ENCODE measurements around the gene AGPAT3.

The AGPAT3 gene

GRCh38 chr21:43956019-43956669 lies 91.1 kb downstream of the AGPAT3 start:
- DNase-seq (ENCODE audit: low spot score), result no peak

DNA sequence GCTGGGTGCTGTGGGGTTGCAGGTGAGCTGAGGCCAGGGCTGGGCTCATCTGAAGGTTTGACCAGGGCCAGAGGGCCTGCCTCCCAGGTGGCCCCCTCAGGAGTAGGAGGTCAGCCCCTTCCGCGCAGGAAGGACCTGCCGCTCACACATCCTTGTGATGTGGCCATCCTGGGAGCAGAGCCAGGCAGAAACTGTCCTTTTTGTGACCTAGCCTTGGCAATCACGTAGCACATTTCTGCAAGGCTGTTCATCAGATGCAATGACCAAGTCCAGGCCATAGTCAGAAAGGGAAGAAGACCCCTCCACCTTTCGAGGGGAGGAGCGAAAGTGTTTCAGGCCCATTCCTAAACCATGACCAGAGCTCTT lies 91.6 kb downstream of the AGPAT3 start:
- no peak for DNase-seq (ENCODE audit: low spot score)

- no peak for DNase-seq (ENCODE audit: low spot score)
Observed at GRCh38 chr21:43957128-43957571, 92.1 kb downstream of the AGPAT3 start.

GRCh38 chr21:43957611-43958362 lies 92.8 kb downstream of the AGPAT3 start:
- DNase-seq (ENCODE audit: low spot score), result no peak

DNA sequence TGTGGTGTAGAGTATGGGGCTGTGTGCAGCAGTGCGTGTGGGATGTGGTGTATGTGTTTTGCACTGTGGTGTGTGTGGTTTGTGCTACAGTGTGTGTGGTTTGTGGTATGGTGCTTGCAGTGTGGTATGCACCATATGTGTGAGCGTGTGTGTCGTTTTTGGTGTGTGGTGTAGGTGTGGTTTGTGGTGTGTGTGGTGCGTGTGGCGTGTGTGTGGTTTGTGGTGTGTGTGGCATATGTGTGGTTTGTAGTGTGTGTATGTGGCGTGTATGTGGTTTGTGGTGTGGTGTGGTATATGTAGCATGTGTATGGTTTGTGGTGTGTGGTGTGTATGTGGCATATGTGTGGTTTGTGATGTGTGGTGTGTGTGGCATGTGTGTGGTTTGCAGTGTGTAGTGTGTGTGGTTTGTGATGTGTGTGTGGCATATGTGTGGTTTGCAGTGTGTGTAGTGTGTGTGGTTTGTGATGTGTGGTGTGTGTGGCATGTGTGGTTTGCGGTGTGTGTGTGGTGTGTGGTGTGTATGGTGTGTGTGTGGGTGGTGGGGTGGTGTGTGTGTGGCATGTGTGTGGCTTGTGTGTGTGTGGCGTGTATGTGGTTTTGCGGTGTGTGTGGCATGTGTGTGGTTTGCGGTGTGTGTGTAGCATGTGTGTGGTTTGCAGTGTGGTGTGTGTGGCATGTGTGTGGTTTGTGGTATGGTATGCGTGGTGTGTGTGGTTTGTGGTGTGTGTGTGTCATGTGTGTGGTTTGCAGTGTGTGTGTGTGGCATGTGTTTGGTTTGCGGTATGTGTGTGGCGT lies 93.5 kb downstream of the AGPAT3 start:
- no peak for DNase-seq (ENCODE audit: low spot score)

DNA sequence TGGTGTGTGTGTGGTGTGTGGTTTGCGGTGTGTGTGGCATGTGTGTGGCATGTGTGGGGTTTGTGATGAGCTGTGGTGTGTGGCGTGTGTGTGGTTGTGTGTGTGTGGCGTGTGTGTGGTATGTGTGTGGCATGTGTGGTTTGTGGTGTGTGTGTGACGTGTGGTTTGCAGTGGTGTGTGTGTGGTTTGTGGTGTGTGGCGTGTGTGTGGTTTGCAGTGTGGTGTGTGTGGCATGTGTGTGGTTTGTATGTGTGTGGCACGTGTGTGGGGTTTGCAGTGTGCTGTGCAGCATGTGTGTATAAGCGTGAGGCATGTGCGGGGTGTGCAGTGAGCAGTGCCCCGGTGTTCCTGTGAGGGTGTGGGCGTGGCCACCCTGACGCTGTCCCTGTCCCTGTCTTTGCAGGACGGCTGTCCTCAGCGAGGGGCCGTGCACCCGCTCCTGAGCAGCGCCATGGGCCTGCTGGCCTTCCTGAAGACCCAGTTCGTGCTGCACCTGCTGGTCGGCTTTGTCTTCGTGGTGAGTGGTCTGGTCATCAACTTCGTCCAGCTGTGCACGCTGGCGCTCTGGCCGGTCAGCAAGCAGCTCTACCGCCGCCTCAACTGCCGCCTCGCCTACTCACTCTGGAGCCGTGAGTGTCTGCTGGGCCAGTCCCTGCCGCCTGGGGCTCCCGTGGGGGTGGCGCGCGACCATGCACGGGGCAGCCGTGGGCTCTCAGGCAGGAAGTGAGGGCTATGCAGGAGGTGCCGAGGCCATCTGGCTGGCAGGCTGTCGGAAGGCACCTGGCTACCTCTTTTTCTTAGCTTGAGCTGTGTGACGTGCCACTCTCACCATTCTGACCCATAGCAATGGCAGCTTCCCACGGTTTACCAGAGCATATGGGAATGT lies 94.5 kb downstream of the AGPAT3 start:
- no peak for DNase-seq (ENCODE audit: low spot score)

GRCh38 chr21:43961382-43961909 lies 96.4 kb downstream of the AGPAT3 start:
- no peak for DNase-seq (ENCODE audit: low spot score)

GRCh38 chr21:43965911-43966585 lies 101.0 kb downstream of the AGPAT3 start:
- no peak for DNase-seq (ENCODE audit: low spot score)

DNA sequence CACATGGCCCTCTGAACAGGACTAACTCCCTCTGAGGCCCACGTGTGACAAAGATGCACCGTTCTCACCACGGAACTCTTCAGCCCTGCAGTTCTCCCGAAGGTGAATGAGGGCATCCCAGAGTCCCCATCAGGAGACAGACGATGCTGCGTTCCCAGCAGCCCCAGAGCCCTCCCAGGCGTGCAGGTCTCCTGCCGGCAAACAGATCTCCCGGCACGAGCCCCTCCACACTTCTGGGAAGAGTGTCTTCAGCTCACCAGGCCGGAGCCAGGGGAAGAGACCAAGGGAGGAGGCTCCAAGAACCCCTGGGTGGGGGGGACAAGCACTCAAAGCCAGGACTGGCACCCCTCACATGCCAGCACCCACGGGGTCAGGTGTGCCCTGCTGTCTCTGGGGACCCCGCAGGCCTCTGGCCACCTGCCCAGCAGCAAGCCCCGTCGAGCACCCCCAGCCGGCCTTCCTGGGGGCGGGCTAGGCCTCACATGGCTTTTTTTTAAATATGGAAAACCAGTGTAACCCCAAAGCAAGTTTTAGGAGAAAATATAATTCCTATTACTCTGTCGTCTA lies 102.0 kb downstream of the AGPAT3 start:
- DNase-seq (ENCODE audit: low spot score), result no peak

DNA sequence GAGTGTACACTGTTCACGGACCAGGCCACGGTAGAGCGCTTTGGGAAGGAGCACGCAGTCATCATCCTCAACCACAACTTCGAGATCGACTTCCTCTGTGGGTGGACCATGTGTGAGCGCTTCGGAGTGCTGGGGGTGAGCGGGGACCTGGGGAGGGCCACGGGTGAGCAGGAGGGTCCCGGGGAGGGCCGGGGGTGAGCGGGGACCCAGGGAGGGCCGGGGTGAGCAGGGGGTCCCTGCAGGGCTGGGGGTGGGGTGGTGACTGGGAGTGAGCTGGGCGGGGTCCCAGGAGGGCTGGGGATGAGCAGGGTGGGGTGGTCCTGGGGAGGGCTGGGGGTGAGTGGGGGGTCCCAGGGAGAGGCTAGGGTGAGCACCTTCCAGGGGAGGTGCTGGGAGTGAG lies 103.0 kb downstream of the AGPAT3 start:
- DNase-seq (ENCODE audit: low spot score), result no peak

DNA sequence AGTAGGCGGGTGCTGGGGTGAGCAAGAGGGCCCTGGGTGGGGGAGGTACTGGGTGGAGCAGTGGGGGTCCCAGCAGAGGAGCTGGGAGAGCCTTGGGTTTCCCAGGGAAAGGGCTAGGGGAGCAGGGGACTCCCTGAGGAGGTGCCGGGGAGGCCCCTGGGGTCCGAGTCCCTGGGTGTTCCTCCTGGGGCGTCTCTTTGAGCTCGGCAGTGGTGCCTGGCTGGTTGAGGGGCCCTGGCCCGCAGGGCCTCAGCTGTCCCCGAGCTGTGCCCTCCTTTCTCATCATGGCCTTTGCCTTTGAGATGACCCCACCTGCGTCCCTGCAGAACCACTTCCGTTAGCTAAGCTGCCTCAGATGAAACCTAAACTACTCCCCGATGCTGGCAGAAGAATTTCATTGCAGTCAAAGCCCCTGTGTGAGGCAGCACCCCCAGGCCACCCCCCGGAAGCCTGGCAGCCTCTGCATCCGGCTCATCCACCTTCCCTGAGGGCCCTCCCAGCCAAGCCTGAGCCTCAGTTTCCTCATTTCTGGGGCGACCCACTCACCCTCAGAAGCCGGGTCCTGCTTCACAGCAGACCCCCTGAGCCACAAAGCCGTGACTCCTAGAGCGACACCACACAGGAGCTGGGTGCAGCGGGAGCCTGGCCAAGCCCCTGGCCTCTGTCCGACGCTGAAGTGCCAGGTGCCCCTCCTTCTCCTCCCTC lies 103.5 kb downstream of the AGPAT3 start:
- no peak for DNase-seq (ENCODE audit: low spot score)

DNA sequence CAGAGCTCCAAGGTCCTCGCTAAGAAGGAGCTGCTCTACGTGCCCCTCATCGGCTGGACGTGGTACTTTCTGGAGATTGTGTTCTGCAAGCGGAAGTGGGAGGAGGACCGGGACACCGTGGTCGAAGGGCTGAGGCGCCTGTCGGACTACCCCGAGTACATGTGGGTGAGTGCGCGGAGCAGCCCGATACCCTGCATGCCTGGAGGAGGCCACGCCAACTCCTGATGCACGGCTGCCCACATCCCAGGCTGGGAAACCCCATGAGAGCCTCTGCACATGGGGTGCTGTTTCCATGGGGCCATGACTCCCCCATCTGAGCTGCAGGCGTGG lies 104.1 kb downstream of the AGPAT3 start:
- DNase-seq (ENCODE audit: low spot score), result no peak

DNA sequence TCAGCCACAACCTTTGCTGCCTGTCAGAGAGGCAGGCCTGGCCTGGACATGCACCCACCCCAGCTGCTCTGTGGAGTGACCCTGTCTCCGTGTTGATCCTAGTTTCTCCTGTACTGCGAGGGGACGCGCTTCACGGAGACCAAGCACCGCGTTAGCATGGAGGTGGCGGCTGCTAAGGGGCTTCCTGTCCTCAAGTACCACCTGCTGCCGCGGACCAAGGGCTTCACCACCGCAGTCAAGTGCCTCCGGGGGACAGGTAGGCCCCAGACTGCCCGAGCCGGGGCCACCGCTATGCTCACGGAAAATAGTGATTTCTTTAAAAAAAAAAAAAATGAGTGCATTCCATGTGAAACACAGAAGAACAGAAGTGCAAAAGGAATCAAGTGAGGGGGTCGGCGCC lies 105.5 kb downstream of the AGPAT3 start:
- no peak for DNase-seq (ENCODE audit: low spot score)

GRCh38 chr21:43971201-43971991 lies 106.4 kb downstream of the AGPAT3 start:
- DNase-seq (ENCODE audit: low spot score), result no peak

DNA sequence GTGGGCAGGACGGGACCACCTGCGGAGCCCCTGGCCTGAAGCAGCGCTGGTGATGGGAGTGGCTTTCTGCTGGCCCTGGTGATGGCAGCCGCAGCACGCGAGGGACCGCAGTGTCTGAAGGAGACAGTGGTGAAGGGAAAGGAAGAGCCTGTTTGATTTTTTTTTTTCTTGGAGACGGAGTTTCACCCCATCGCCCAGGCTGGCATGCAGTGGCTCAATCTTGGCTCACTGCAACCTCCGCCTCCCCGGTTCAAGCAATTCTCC lies 106.9 kb downstream of the AGPAT3 start:
- DNase-seq (ENCODE audit: low spot score), result no peak

DNA sequence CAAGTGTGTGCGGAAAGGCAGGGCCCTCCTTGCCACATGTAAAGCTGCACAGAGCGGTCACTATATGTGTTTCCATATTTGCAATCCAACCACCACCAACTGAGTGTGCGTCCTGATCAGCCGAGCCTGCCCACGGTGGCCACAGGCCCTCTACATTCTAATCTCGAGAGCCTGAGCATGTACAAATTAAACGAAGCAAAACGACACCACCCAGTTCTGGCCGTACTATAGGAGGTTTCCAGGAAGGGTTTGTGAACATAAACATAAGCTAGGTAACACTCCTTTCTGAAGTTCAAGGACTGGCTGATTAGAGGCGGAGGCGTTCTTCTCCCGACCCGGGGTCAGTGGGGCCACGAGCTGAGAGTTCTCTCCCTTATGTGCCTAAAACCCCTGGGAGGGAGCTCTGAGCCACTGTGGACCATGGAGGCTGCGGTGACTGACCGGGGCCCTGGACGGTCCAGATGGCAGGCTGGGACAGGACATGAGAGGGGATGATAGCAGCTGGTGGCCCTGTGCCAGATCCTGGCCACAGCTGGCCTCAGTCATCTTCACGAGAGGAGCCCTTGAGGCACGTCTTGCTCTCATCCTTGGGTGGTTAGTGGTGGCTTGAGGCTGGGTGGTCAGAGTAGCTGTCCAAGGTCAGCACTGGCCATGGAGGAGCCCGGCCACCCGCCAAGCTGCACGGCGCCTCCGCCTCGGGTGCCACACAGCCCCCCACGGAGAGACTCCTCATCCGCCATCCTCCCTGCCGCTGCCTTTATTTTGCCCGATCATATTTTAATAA lies 108.0 kb downstream of the AGPAT3 start:
- DNase-seq (ENCODE audit: low spot score), result no peak

GRCh38 chr21:43973634-43973955 lies 108.6 kb downstream of the AGPAT3 start:
- DNase-seq (ENCODE audit: low spot score), result no peak

DNA sequence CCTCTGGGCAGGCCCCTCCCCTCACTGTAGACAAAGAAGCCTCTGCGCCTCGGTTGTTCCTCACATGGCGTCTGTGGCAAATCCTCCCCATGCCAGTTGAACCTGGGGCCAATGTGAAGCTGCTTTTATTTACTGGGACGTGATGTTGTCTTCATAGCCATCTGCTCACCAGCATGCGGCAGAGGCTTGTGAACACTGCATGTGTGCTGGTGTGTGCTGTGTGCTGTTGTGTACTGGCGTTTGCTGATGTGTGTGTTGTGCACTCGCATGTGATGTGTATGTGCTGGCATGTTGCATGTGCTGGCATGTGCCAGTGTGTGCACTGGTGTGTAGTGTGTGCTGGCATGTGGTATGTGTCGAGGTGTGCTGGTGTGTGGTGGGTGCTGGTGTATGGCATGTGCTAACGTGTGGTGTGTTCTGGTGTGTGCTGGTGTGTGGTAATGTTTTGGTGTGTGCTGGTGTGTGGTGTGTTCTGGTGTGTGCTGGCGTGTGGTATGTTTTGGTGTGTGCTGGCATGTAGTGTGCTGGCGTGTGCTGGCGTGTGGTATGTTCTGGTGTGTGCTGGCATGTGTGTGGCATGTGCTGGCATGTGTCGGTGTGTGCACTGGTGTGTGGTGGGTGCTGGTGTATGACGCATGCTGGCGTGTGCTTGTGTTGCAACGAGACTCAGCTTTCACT lies 109.9 kb downstream of the AGPAT3 start:
- no peak for DNase-seq (ENCODE audit: low spot score)
